ENCODE measurements around the gene ASB18. TPM values are rescaled to one million over a fixed set of nuclear protein-coding genes. Genes with fewer than 3 reads are reported as not detected.

Gene ASB18
- total and polyA plus RNA-seq, 10 of the 15 experiments (the other 5 are each of a cell fraction or from before 2014, with no cell fraction given) = not detected

DNA sequence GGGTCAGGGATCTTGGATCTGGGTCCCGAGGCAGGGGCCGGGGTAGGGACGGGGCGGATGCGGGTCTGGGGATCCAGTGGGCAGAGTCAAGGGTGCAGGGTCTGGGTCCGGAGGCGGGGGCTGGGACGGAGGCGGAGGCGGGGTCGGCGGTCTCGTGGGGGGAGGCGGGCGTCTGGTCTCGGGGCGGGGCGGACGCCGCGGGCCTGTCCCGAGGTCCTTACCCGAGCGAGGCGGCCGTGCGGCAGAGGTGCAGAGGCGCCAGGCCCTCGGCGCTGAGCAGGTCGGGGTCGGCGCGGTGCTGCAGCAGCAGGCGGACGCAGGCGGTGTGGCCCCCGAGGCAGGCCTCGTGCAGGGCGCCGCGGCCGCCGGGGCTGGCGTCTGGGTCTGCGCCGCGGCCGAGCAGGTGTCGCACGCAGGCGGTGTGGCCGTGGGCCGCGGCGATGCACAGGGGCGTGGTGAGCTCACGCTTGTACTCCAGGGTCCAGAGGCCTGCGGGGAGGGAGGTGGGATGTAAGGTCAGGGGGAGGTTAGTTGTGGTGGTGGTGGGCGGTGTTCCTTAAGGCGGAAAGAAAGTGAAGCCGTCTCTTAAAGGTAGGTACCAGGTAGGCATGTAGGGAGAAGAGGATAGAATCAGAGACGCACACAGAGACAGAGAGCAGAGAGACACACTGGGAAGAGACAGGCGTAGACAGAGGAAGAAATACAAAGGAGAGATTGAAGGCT is 26.6 kb downstream of the ASB18 start:
- ChIA-PET CTCF (no interaction called here), RAD21 (ENCODE audit: unreplicated experiment) (no interaction called here), POLR2A (no interaction called here), SMC1A (ENCODE audit: uncharacterized antibody, unreplicated experiment) (no interaction called here)
- H3K27me3 ChIP-seq (replicated peaks in 1 of 2; ENCODE audit: control insufficient read depth in 2 of 2, insufficient read depth in 2 of 2, low read length in 1 of 2) = peaks cover 1 to 4% of the 10 kb centered on the region in 2 experiments; a peak in 2 of 4 replicates
- no peak overlapping the region for H3K27ac ChIP-seq (ENCODE audit: control insufficient read depth, insufficient read depth)
- intact Hi-C loops (cut with micrococcal nuclease; ENCODE audit: unreplicated experiment) (no loop called here), in situ Hi-C loops (cut with MboI) (no loop called here)
- H2AFZ ChIP-seq (ENCODE audit: control insufficient read depth, low read depth, low read length) = no peak overlapping the region
- no peaks in the 10 kb centered on the region for H3K9me3 ChIP-seq (replicated peaks; ENCODE audit: control insufficient read depth, insufficient read depth, low read length)
- WGBS (ENCODE audit: insufficient coverage, insufficient replicate concordance, low lambda C conversion rate, missing lambda C conversion rate) = 56% methylated on average over 28 of the region's 64 CpGs
- no TSS peak for BruUV-seq (replicated peaks)
- H4K20me1 ChIP-seq (ENCODE audit: control insufficient read depth, insufficient read depth) = no peaks in the 10 kb centered on the region
- H3K4me3 ChIP-seq = no peak overlapping the region
- no peak for ATAC-seq
- DNase-seq (ENCODE audit: low read depth, low spot score) = no peak
- no peaks in the 10 kb centered on the region for H3K79me2 ChIP-seq (ENCODE audit: control insufficient read depth, insufficient read depth, low read length)
- no peak overlapping the region for H3K4me2 ChIP-seq (ENCODE audit: control insufficient read depth, insufficient read depth)
- no peaks in the 10 kb centered on the region for H3K4me1 ChIP-seq (ENCODE audit: control insufficient read depth, insufficient read depth, low read length)
- H3K36me3 ChIP-seq (ENCODE audit: control insufficient read depth in 2 of 2, insufficient read depth in 2 of 2, low read length in 1 of 2) = no peaks in the 10 kb centered on the region
- TF ChIP-seq NBN (IDR thresholded peaks at IDR 0.05) (no peak), CHD4 (IDR thresholded peaks at IDR 0.05) (no peak), RFX5 (IDR thresholded peaks at IDR 0.05; ENCODE audit: low read depth, low read length) (no peak), SMAD1 (IDR thresholded peaks at IDR 0.05; ENCODE audit: low read depth, partially characterized antibody) (no peak), MYC (IDR thresholded peaks at IDR 0.05; ENCODE audit: insufficient read depth, insufficient read length, insufficient replicate concordance, low read length, severe bottlenecking) (no peak), TAF1 (IDR thresholded peaks at IDR 0.05; ENCODE audit: borderline replicate concordance, low read depth, low read length) (no peak), ZNF622 (IDR thresholded peaks at IDR 0.05) (no peak), HDAC6 (IDR thresholded peaks at IDR 0.05; ENCODE audit: unreplicated experiment) (no peak), SIX5 (IDR thresholded peaks at IDR 0.05; ENCODE audit: low read depth, low read length, severe bottlenecking) (no peak), CHD1 (IDR thresholded peaks at IDR 0.05; ENCODE audit: low read depth, low read length) (no peak), CBFB (IDR thresholded peaks at IDR 0.05; ENCODE audit: low read depth) (no peak), ZNF384 (IDR thresholded peaks at IDR 0.05; ENCODE audit: borderline replicate concordance, low read depth, low read length) (no peak)
- FAIRE-seq = no peak
- H3K9ac ChIP-seq (ENCODE audit: control insufficient read depth, insufficient read depth, low read length) = no peak overlapping the region

Data from GM12878 (cell line).